GM21786 (cell line): ENCODE results near the gene DDAH1.

Experiments
- ATAC-seq: cut with Tn5 transposase; IDR thresholded peaks from one replicate; pipeline ENCODE4 v1.9.1; 2021; ENCODE audit not compliant: unreplicated experiment

Gene DDAH1

GRCh38 chr1:85445906-85446305 lies 19.1 kb downstream of the DDAH1 start:
- no peak for ATAC-seq

GRCh38 chr1:85444381-85444780 lies 20.6 kb downstream of the DDAH1 start:
- no peak for ATAC-seq

GRCh38 chr1:85440612-85441011 lies 24.3 kb downstream of the DDAH1 start:
- no peak for ATAC-seq

- ATAC-seq = no peak
Observed at GRCh38 chr1:85438353-85438752, 26.6 kb downstream of the DDAH1 start.

- no peak for ATAC-seq
Observed at GRCh38 chr1:85437139-85437538, 27.8 kb downstream of the DDAH1 start.

GRCh38 chr1:85433096-85433495 lies 31.9 kb downstream of the DDAH1 start:
- no peak for ATAC-seq

- ATAC-seq = no peak
Observed at GRCh38 chr1:85428471-85429089, 36.4 kb downstream of the DDAH1 start.

- ATAC-seq = no peak
Observed at GRCh38 chr1:85427849-85428248, 37.1 kb downstream of the DDAH1 start.

- ATAC-seq = no peak
Observed at GRCh38 chr1:85427331-85427730, 37.6 kb downstream of the DDAH1 start.

GRCh38 chr1:85421179-85421578 lies 43.8 kb downstream of the DDAH1 start:
- ATAC-seq = no peak

- no peak for ATAC-seq
Observed at GRCh38 chr1:85420199-85420598, 44.8 kb downstream of the DDAH1 start.

- ATAC-seq = no peak
Observed at GRCh38 chr1:85417876-85418275, 47.1 kb downstream of the DDAH1 start.

GRCh38 chr1:85417017-85417416 lies 47.9 kb downstream of the DDAH1 start:
- ATAC-seq = no peak

GRCh38 chr1:85413169-85413568 lies 51.8 kb downstream of the DDAH1 start:
- ATAC-seq = no peak

- ATAC-seq = no peak
Observed at GRCh38 chr1:85411567-85412305, 53.2 kb downstream of the DDAH1 start.

- no peak for ATAC-seq
Observed at GRCh38 chr1:85409516-85409915, 55.4 kb downstream of the DDAH1 start.

- no peak for ATAC-seq
Observed at GRCh38 chr1:85407746-85408377, 57.1 kb downstream of the DDAH1 start.

GRCh38 chr1:85406887-85407533 lies 57.9 kb downstream of the DDAH1 start:
- no peak for ATAC-seq

GRCh38 chr1:85406081-85406480 lies 58.9 kb downstream of the DDAH1 start:
- no peak for ATAC-seq

GRCh38 chr1:85404408-85404807 lies 60.6 kb downstream of the DDAH1 start:
- ATAC-seq = no peak

- ATAC-seq = no peak
Observed at GRCh38 chr1:85398391-85399064, 66.4 kb downstream of the DDAH1 start.
